Small intestine (tissue), 7 donors: ENCODE measurements around the gene METTL24. TPM values are rescaled to one million over a fixed set of nuclear protein-coding genes. Genes with fewer than 3 reads are reported as not detected.
"Not testable (repeated sequence)": the region's sequence is repeated elsewhere in the genome, so short reads cannot be mapped to it uniquely, and the experiment has no call there.

ENCODE experiments used
- DNase-seq, 2 donors: peaks; one replicate each; pipeline versions ENCODE4 v3.0.0 to v3.0.0-alpha.2; 2013
- FAIRE-seq: peaks from 2 replicates; lab custom pipeline; 2012; peaks lifted over from hg19 to GRCh38; lab: Jason Lieb, UNC
- H3K27ac ChIP-seq, 3 donors: one replicate each; pipeline ENCODE4 v1.5.1; 2013; ENCODE audit warnings: low read length in 2 of 3, mild to moderate bottlenecking in 2 of 3, control low read depth in 1 of 3, inconsistent platforms in 1 of 3, low read depth in 1 of 3, moderate library complexity in 1 of 3
- H3K27me3 ChIP-seq, 3 donors: one replicate each; pipeline ENCODE4 v1.6.1; 2013; ENCODE audit warnings: low read length in 3 of 3, inconsistent platforms in 1 of 3; ENCODE audit not compliant: control insufficient read depth in 3 of 3, insufficient read depth in 3 of 3
- H3K36me3 ChIP-seq, 3 donors: one replicate each; pipeline ENCODE4 v1.6.1; 2013; ENCODE audit warnings: low read length in 3 of 3, inconsistent platforms in 1 of 3, low read depth in 1 of 3, mild to moderate bottlenecking in 1 of 3, moderate library complexity in 1 of 3; ENCODE audit not compliant: control insufficient read depth in 3 of 3, insufficient read depth in 2 of 3
- H3K4me1 ChIP-seq, 3 donors: one replicate each; pipeline ENCODE4 v1.6.1; 2013; ENCODE audit warnings: low read length in 2 of 3, inconsistent platforms in 1 of 3, low read depth in 1 of 3, mild to moderate bottlenecking in 1 of 3, moderate library complexity in 1 of 3; ENCODE audit not compliant: control insufficient read depth in 3 of 3, insufficient read depth in 2 of 3
- H3K4me3 ChIP-seq, 3 donors: one replicate each; pipeline ENCODE4 v1.5.1; 2013; ENCODE audit warnings: low read length in 3 of 3, control low read depth in 1 of 3, inconsistent platforms in 1 of 3, low read depth in 1 of 3, mild to moderate bottlenecking in 1 of 3, moderate library complexity in 1 of 3
- H3K9me3 ChIP-seq, 2 donors: one replicate each; pipeline ENCODE4 v1.6.1; 2013; ENCODE audit warnings: low read depth in 1 of 2, low read length in 1 of 2; ENCODE audit not compliant: control insufficient read depth in 2 of 2, insufficient read depth in 1 of 2
- WGBS, 3 donors: extraction: QIAGEN DNeasy Blood & Tissue Kit; methylation state at CpG; one replicate each; pipeline ENCODE4 v1.1.7; 2013; 5-methylcytosine and 5-hydroxymethylcytosine counted together
- polyA plus RNA-seq, 4 donors: library from polyadenylated mRNA; stranded (reverse) in 3 of 4; unstranded in 1 of 4; fragments of 200-250 nt in 3 of 4; fragments of 120-200 nt in 1 of 4; gene quantifications; one replicate each; pipeline versions ENCODE4 v1.2.1 to v1.2.3, GENCODE V29; 2013
- donor health status: healthy with polysubstance abuse.
- donor health status: control.
- donor health status: control.
- donor health status: Bipolar disorder and iron deficiency.
- donor health status: healthy.

METTL24 gene
- polyA plus RNA-seq, 4 donors, result 0.66 to 1.1 TPM; not detected in 2

- H3K4me1 ChIP-seq, result no peaks in the 10 kb centered on the region
- peaks cover 0 to 2% of the 10 kb centered on the region in 2 donors for H3K9me3 ChIP-seq
- no peak overlapping the region for H3K27ac ChIP-seq
- H3K27me3 ChIP-seq, result no peaks in the 10 kb centered on the region
- no peak overlapping the region for H3K4me3 ChIP-seq
- 80 to 86% (median 80%) methylated on average over 5 of the region's 5 CpGs for WGBS, 3 donors
- FAIRE-seq (no peak), DNase-seq (no peak)
- H3K36me3 ChIP-seq, result no peaks in the 10 kb centered on the region
Observed at GRCh38 chr6:110250838-110251237, 107.3 kb downstream of the METTL24 start.

- no peak overlapping the region for H3K27ac ChIP-seq
- DNase-seq (no peak), FAIRE-seq (no peak)
- no peaks in the 10 kb centered on the region for H3K27me3 ChIP-seq
- H3K36me3 ChIP-seq, result no peaks in the 10 kb centered on the region
- 74 to 90% (median 84%) methylated on average over 4 of the region's 4 CpGs for WGBS, 3 donors
- no peaks in the 10 kb centered on the region for H3K4me1 ChIP-seq
- H3K9me3 ChIP-seq, result peaks cover 0 to 2% of the 10 kb centered on the region in 2 donors
- no peak overlapping the region for H3K4me3 ChIP-seq
Observed at GRCh38 chr6:110250058-110250457, 108.1 kb downstream of the METTL24 start.

GRCh38 chr6:110246900-110247546 lies 111.1 kb downstream of the METTL24 start:
- no peak for DNase-seq
- no peak for FAIRE-seq
- Histone ChIP-seq H3K27me3 (no peaks in the 10 kb centered on the region), H3K9me3 (peaks cover 0 to 2% of the 10 kb centered on the region in 2 donors), H3K27ac (no peak overlapping the region), H3K4me1 (no peaks in the 10 kb centered on the region), H3K36me3 (no peaks in the 10 kb centered on the region), H3K4me3 (no peak overlapping the region)
- 95 to 96% (median 95%) methylated on average over 3 of the region's 3 CpGs for WGBS, 3 donors

GRCh38 chr6:110246378-110246777 lies 111.8 kb downstream of the METTL24 start:
- Histone ChIP-seq H3K9me3 (peaks cover 0 to 2% of the 10 kb centered on the region in 2 donors), H3K4me3 (no peak overlapping the region), H3K27ac (no peak overlapping the region), H3K27me3 (no peaks in the 10 kb centered on the region), H3K4me1 (no peaks in the 10 kb centered on the region), H3K36me3 (no peaks in the 10 kb centered on the region)
- no peak for DNase-seq
- FAIRE-seq, result no peak
- 98 to 99% (median 98%) methylated on average over 3 of the region's 3 CpGs for WGBS, 3 donors

- not testable (repeated sequence) for H3K9me3 ChIP-seq, H3K4me1 ChIP-seq, H3K27me3 ChIP-seq, DNase-seq, FAIRE-seq, H3K36me3 ChIP-seq, H3K27ac ChIP-seq, H3K4me3 ChIP-seq
- WGBS, 3 donors, result 92 to 94% (median 92%) methylated on average over 3 of the region's 3 CpGs
Observed at GRCh38 chr6:110244621-110245020, 113.5 kb downstream of the METTL24 start.

GRCh38 chr6:110239526-110240274 lies 118.4 kb downstream of the METTL24 start:
- no peak for FAIRE-seq
- Histone ChIP-seq H3K4me3 (no peak overlapping the region), H3K9me3 (no peaks in the 10 kb centered on the region), H3K4me1 (no peaks in the 10 kb centered on the region), H3K36me3 (peaks cover 0 to 3% (median 0%) of the 10 kb centered on the region in 3 donors), H3K27me3 (no peaks in the 10 kb centered on the region), H3K27ac (no peak overlapping the region)
- 94 to 100% (median 100%) methylated on average over 1 of the region's 1 CpG for WGBS, 3 donors
- DNase-seq, result no peak

GRCh38 chr6:110236007-110236406 lies 122.1 kb downstream of the METTL24 start:
- not testable (repeated sequence) for H3K27ac ChIP-seq, FAIRE-seq, H3K4me3 ChIP-seq, H3K9me3 ChIP-seq, H3K27me3 ChIP-seq, DNase-seq, H3K4me1 ChIP-seq, H3K36me3 ChIP-seq
- 93 to 100% (median 100%) methylated on average over 1 of the region's 1 CpG for WGBS, 3 donors

GRCh38 chr6:110233770-110234374 lies 124.3 kb downstream of the METTL24 start:
- H3K27me3 ChIP-seq, result no peaks in the 10 kb centered on the region

More at GRCh38 chr6:110233770-110234374, 124.3 kb downstream of the METTL24 start:
- DNase-seq (peak; percentile 16 to 29), FAIRE-seq (no peak)
- Histone ChIP-seq H3K4me3 (no peak overlapping the region), H3K4me1 (no peaks in the 10 kb centered on the region), H3K27ac (no peak overlapping the region), H3K9me3 (no peaks in the 10 kb centered on the region), H3K36me3 (peaks cover 0 to 3% (median 0%) of the 10 kb centered on the region in 3 donors)
- 88 to 98% (median 94%) methylated on average over 2 of the region's 2 CpGs for WGBS, 3 donors
